WTC11 (cell line): ENCODE measurements around the gene NPDC1. TPM values are rescaled to one million over a fixed set of nuclear protein-coding genes. Genes with fewer than 3 reads are reported as not detected.

Experiments
- ATAC-seq: fragments of 200-7000 bp; cut with Tn5 transposase; 2 replicates; pipeline ENCODE4 v1.10.0; 2021; ENCODE audit warnings: mild to moderate bottlenecking, moderate library complexity
- CTCF ChIA-PET: fragments of 300-600 bp; sonication (Branson Sonifier 250); formaldehyde crosslinking; loops from one replicate; lab custom pipeline; 2021; ENCODE audit warnings: antibody characterized with exemption; lab: Charles Lee
- POLR2A ChIA-PET: fragments of 350-600 bp; sonication (Branson Sonifier 250); formaldehyde crosslinking; loops from one replicate; lab custom pipeline; 2021; ENCODE audit warnings: antibody characterized with exemption; lab: Charles Lee
- DNase-seq: peaks from one replicate; pipeline ENCODE4 v3.0.0; 2021; ENCODE audit warnings: low spot score
- H3K27ac Mint-ChIP-seq: 2 replicates; pipeline ENCODE4 v1.8.0; 2021; ENCODE audit warnings: mixed read lengths
- H3K27me3 Mint-ChIP-seq: 2 replicates; pipeline ENCODE4 v1.8.0; 2021; ENCODE audit warnings: low read depth, mild to moderate bottlenecking, moderate library complexity, mixed read lengths
- H3K36me3 Mint-ChIP-seq: 2 replicates; pipeline ENCODE4 v1.8.0; 2021; ENCODE audit warnings: mixed read lengths
- H3K4me1 Mint-ChIP-seq: 2 replicates; pipeline ENCODE4 v1.8.0; 2022; ENCODE audit warnings: mixed read lengths
- H3K4me3 Mint-ChIP-seq: 2 replicates; pipeline ENCODE4 v1.8.0; 2021; ENCODE audit warnings: mild to moderate bottlenecking, moderate library complexity, mixed read lengths
- H3K9me3 Mint-ChIP-seq: 2 replicates; pipeline ENCODE4 v1.8.0; 2021; ENCODE audit warnings: mixed read lengths
- CREM ChIP-seq: sonication (generic); formaldehyde crosslinking; IDR thresholded peaks from 2 replicates; pipeline ENCODE4 v1.8.1; 2022; ENCODE audit warnings: mild to moderate bottlenecking, missing genetic modification reagents, moderate library complexity
- ELF4 ChIP-seq: sonication (generic); formaldehyde crosslinking; IDR thresholded peaks from 2 replicates; pipeline ENCODE4 v1.8.1; 2022; ENCODE audit warnings: low read depth, mild to moderate bottlenecking, moderate library complexity, missing genetic modification reagents
- HMGA2 ChIP-seq: fragments of 250-450 bp; sonication (Bioruptor Pico); IDR thresholded peaks from 2 replicates; pipeline ENCODE4 v1.4.0; 2021; ENCODE audit warnings: mild to moderate bottlenecking, moderate library complexity
- JUN ChIP-seq: sonication (generic); formaldehyde crosslinking; IDR thresholded peaks from 2 replicates; pipeline ENCODE4 v1.8.0; 2023; ENCODE audit warnings: mild to moderate bottlenecking, missing genetic modification reagents
- NR1H2 ChIP-seq: sonication (generic); formaldehyde crosslinking; IDR thresholded peaks from 2 replicates; pipeline ENCODE4 v1.9.0; 2021; ENCODE audit warnings: mild to moderate bottlenecking, moderate library complexity, missing genetic modification reagents
- RELA ChIP-seq: sonication (generic); formaldehyde crosslinking; IDR thresholded peaks from 2 replicates; pipeline ENCODE4 v1.8.1; 2022; ENCODE audit warnings: missing genetic modification reagents, mild to moderate bottlenecking, borderline replicate concordance
- SP1 ChIP-seq: sonication (generic); formaldehyde crosslinking; conservative IDR thresholded peaks from 2 replicates; pipeline ENCODE4 v1.8.1; 2022; ENCODE audit warnings: missing genetic modification reagents
- TEAD1 ChIP-seq: sonication (generic); formaldehyde crosslinking; IDR thresholded peaks from 2 replicates; pipeline ENCODE4 v1.8.0; 2022; ENCODE audit warnings: mild to moderate bottlenecking, missing genetic modification reagents
- TP53 ChIP-seq: sonication (generic); formaldehyde crosslinking; IDR thresholded peaks from 2 replicates; pipeline ENCODE4 v1.8.1; 2023; ENCODE audit warnings: mild to moderate bottlenecking, missing genetic modification reagents
- ZNF138 ChIP-seq: sonication (generic); formaldehyde crosslinking; conservative IDR thresholded peaks from 2 replicates; pipeline ENCODE4 v1.8.1; 2022; ENCODE audit warnings: mild to moderate bottlenecking, moderate library complexity, missing genetic modification reagents
- ZNF263 ChIP-seq: sonication (generic); formaldehyde crosslinking; IDR thresholded peaks from 2 replicates; pipeline ENCODE4 v1.8.1; 2022; ENCODE audit warnings: low read depth, mild to moderate bottlenecking, moderate library complexity, missing genetic modification reagents
- ZNF423 ChIP-seq: fragments of 250-450 bp; sonication (Bioruptor Pico); IDR thresholded peaks from 2 replicates; pipeline ENCODE4 v2.1.2; 2022; ENCODE audit warnings: mild to moderate bottlenecking, moderate library complexity
- total RNA-seq: library from RNA; stranded (reverse); gene quantifications from 3 replicates; pipeline ENCODE4 v1.2.3, GENCODE V29; 2021
- TF ChIP-seq, protein P1 (sequence below): sonication (generic); formaldehyde crosslinking; IDR thresholded peaks from 2 replicates; pipeline ENCODE4 v1.8.1; 2023; ENCODE audit warnings: mild to moderate bottlenecking, missing genetic modification reagents, borderline replicate concordance
- TF ChIP-seq, protein P2 (sequence below): fragments of 250-450 bp; sonication (Bioruptor Pico); IDR thresholded peaks from 2 replicates; pipeline ENCODE4 v1.8.0; 2021; ENCODE audit warnings: mild to moderate bottlenecking
- TF ChIP-seq, protein P3 (sequence below): sonication (generic); formaldehyde crosslinking; IDR thresholded peaks from 2 replicates; pipeline ENCODE4 v1.8.1; 2022; ENCODE audit warnings: mild to moderate bottlenecking, moderate library complexity, missing genetic modification reagents
- TF ChIP-seq, protein P4 (sequence below): sonication (generic); formaldehyde crosslinking; IDR thresholded peaks from 2 replicates; pipeline ENCODE4 v1.8.1; 2023; ENCODE audit warnings: mild to moderate bottlenecking, moderate library complexity, missing genetic modification reagents
- TF ChIP-seq, protein P5 (sequence below): sonication (generic); formaldehyde crosslinking; IDR thresholded peaks from 2 replicates; pipeline ENCODE4 v1.8.0; 2023; ENCODE audit warnings: missing genetic modification reagents
- TF ChIP-seq, protein P6 (sequence below): sonication (generic); formaldehyde crosslinking; IDR thresholded peaks from 2 replicates; pipeline ENCODE4 v1.8.1; 2023; ENCODE audit warnings: mild to moderate bottlenecking, missing genetic modification reagents, moderate library complexity
- TF ChIP-seq, protein P7 (sequence below): sonication (generic); formaldehyde crosslinking; IDR thresholded peaks from 2 replicates; pipeline ENCODE4 v1.8.0; 2022; ENCODE audit warnings: mild to moderate bottlenecking, missing genetic modification reagents

NPDC1 gene
- total RNA-seq, 1 experiment from 2014 or later, result 64.3 TPM

DNA sequence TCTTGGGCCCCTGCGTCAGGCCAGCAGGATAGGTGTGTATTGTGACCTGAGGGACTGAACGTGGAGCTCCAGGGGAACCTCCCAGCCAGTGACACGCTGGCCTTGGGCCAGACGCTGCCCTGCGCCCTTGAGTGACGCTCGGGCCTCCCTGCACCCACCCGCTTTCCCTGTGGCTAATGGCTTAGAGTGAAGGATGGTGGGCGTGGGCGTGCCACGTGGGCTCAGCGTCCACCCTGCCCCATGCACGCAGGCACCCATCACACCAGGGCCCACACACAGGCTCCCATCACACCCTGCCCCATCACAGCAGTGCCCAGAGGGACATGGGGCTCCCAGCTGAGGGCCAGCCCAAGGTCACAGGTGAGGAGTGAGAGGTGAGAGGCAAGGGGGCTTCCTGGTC is 8.9 kb downstream of the NPDC1 start:
- Mint-ChIP-seq H3K4me1 (no peaks in the 10 kb centered on the region), H3K4me3 (no peak overlapping the region), H3K9me3 (no peaks in the 10 kb centered on the region), H3K27ac (no peak overlapping the region), H3K27me3 (no peaks in the 10 kb centered on the region), H3K36me3 (peaks cover 5% of the 10 kb centered on the region; the same call in 1 of the 2 replicates)
- ATAC-seq (no peak), DNase-seq (no peak)
- ChIA-PET CTCF (interaction anchor here (0.8 to 4.9 kb wide), 6 partner anchors 8 to 200 kb away, joined by 3 to 117 read pairs (median 14); partner anchors contain the start of genes NPDC1, PTGDS and SSNA1), POLR2A (no interaction called here)
- TF ChIP-seq, protein P1, sequence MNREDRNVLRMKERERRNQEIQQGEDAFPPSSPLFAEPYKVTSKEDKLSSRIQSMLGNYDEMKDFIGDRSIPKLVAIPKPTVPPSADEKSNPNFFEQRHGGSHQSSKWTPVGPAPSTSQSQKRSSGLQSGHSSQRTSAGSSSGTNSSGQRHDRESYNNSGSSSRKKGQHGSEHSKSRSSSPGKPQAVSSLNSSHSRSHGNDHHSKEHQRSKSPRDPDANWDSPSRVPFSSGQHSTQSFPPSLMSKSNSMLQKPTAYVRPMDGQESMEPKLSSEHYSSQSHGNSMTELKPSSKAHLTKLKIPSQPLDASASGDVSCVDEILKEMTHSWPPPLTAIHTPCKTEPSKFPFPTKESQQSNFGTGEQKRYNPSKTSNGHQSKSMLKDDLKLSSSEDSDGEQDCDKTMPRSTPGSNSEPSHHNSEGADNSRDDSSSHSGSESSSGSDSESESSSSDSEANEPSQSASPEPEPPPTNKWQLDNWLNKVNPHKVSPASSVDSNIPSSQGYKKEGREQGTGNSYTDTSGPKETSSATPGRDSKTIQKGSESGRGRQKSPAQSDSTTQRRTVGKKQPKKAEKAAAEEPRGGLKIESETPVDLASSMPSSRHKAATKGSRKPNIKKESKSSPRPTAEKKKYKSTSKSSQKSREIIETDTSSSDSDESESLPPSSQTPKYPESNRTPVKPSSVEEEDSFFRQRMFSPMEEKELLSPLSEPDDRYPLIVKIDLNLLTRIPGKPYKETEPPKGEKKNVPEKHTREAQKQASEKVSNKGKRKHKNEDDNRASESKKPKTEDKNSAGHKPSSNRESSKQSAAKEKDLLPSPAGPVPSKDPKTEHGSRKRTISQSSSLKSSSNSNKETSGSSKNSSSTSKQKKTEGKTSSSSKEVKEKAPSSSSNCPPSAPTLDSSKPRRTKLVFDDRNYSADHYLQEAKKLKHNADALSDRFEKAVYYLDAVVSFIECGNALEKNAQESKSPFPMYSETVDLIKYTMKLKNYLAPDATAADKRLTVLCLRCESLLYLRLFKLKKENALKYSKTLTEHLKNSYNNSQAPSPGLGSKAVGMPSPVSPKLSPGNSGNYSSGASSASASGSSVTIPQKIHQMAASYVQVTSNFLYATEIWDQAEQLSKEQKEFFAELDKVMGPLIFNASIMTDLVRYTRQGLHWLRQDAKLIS (CRISPR knock-in tag), result no peak
- TF ChIP-seq ZNF263 (CRISPR knock-in tag) (no peak), RELA (CRISPR knock-in tag) (no peak), TEAD1 (no peak), CREM (CRISPR knock-in tag) (no peak), ZNF138 (CRISPR knock-in tag) (no peak)
- TF ChIP-seq, protein P2, sequence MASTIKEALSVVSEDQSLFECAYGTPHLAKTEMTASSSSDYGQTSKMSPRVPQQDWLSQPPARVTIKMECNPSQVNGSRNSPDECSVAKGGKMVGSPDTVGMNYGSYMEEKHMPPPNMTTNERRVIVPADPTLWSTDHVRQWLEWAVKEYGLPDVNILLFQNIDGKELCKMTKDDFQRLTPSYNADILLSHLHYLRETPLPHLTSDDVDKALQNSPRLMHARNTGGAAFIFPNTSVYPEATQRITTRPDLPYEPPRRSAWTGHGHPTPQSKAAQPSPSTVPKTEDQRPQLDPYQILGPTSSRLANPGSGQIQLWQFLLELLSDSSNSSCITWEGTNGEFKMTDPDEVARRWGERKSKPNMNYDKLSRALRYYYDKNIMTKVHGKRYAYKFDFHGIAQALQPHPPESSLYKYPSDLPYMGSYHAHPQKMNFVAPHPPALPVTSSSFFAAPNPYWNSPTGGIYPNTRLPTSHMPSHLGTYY (CRISPR knock-in tag), result no peak

DNA sequence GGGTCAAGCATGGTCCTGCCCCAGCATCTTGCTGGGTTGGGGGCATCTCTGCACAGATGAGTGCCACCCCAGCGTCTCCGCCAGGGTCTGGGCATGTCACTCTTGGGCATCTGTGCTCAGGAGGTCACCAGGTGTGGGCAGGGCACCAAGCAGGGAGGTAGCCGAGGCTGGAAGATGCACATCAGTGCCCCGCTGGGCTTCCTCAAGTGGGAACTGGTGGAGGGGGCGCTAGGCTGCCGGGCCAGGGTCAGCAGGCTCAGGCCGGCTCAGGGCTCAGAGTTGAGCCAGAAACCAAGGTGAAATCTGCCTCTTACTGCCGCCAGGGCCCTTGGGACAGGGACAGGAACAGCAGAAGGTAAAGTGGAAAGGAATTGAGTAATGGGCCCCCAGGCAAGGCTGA is 10.0 kb downstream of the NPDC1 start:
- Mint-ChIP-seq H3K27ac (no peak overlapping the region), H3K9me3 (no peaks in the 10 kb centered on the region), H3K36me3 (peaks cover 5% of the 10 kb centered on the region; the same call in 1 of the 2 replicates), H3K4me1 (no peaks in the 10 kb centered on the region), H3K27me3 (no peaks in the 10 kb centered on the region), H3K4me3 (no peak overlapping the region)
- no peak for ATAC-seq
- ChIA-PET CTCF (interaction anchor here (0.6 to 4.9 kb wide), 78 partner anchors 8 to 387 kb away, joined by 3 to 151 read pairs (median 7); partner anchors contain the start of genes AJM1, C8G, CLIC3 and ENTPD2), POLR2A (interaction anchor here (0.8 to 1.0 kb wide), 2 partner anchors 88 to 188 kb away, joined by 4 read pairs; no protein-coding TSS in a partner anchor)
- no peak for DNase-seq
- TF ChIP-seq HMGA2 (CRISPR knock-in tag), result no peak
- no peak for TF ChIP-seq SP1 (CRISPR knock-in tag)
- TF ChIP-seq JUN, result no peak
- TF ChIP-seq, protein P3, sequence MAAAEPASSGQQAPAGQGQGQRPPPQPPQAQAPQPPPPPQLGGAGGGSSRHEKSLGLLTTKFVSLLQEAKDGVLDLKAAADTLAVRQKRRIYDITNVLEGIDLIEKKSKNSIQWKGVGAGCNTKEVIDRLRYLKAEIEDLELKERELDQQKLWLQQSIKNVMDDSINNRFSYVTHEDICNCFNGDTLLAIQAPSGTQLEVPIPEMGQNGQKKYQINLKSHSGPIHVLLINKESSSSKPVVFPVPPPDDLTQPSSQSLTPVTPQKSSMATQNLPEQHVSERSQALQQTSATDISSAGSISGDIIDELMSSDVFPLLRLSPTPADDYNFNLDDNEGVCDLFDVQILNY (CRISPR knock-in tag), result no peak
- TF ChIP-seq ELF4 (CRISPR knock-in tag), result no peak
- TF ChIP-seq ZNF423 (CRISPR knock-in tag), result no peak
- TF ChIP-seq, protein P4, sequence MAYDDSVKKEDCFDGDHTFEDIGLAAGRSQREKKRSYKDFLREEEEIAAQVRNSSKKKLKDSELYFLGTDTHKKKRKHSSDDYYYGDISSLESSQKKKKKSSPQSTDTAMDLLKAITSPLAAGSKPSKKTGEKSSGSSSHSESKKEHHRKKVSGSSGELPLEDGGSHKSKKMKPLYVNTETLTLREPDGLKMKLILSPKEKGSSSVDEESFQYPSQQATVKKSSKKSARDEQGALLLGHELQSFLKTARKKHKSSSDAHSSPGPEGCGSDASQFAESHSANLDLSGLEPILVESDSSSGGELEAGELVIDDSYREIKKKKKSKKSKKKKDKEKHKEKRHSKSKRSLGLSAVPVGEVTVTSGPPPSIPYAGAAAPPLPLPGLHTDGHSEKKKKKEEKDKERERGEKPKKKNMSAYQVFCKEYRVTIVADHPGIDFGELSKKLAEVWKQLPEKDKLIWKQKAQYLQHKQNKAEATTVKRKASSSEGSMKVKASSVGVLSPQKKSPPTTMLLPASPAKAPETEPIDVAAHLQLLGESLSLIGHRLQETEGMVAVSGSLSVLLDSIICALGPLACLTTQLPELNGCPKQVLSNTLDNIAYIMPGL (CRISPR knock-in tag), result no peak
- TF ChIP-seq, protein P5, sequence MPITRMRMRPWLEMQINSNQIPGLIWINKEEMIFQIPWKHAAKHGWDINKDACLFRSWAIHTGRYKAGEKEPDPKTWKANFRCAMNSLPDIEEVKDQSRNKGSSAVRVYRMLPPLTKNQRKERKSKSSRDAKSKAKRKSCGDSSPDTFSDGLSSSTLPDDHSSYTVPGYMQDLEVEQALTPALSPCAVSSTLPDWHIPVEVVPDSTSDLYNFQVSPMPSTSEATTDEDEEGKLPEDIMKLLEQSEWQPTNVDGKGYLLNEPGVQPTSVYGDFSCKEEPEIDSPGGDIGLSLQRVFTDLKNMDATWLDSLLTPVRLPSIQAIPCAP (CRISPR knock-in tag), result no peak
- TF ChIP-seq, protein P6, sequence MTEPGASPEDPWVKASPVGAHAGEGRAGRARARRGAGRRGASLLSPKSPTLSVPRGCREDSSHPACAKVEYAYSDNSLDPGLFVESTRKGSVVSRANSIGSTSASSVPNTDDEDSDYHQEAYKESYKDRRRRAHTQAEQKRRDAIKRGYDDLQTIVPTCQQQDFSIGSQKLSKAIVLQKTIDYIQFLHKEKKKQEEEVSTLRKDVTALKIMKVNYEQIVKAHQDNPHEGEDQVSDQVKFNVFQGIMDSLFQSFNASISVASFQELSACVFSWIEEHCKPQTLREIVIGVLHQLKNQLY (CRISPR knock-in tag), result no peak
- TF ChIP-seq, protein P1 (CRISPR knock-in tag), result no peak
- TF ChIP-seq TP53 (CRISPR knock-in tag), result no peak
- TF ChIP-seq, protein P7, sequence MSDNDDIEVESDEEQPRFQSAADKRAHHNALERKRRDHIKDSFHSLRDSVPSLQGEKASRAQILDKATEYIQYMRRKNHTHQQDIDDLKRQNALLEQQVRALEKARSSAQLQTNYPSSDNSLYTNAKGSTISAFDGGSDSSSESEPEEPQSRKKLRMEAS (CRISPR knock-in tag), result no peak
- no peak for TF ChIP-seq NR1H2
